ENCODE results near the gene EML6.

EML6 gene

DNA sequence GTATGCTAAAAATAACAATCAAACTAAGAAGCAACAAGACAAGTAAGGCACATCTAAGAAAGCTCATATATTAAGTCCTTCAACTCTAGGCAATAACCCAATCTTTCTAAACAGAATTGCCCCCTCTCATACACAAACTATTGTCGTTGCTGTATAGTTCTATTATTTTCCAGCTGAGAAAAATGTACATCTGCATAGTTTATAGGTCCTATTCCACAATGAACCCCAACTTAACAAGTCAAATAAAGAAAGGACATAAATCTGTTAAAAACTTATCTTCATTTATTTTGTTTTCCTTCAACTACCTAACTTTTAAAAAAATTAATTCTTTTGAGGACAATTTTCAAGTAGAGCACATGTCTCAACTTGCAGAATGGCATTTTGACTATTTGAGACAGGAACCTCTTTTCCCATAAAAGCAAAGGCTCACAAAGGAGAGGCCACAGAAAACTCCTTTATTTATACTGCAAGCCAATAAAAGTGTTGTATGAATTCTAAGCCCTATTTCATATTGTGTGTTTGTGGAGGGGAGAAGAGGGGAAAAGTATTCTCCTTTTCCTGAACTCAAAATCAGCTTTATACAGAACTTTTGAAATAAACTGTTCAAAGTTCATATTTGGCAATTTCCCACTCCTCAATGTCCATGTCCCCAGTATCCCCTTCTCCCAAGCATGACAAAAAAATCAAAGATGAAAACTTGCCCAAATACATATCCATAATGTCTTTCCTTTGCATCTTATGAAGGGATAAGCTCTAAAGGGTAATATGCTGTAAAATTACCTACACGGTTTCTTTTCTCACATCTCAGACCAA is 289.4 kb downstream of the EML6 start:
- no peak for DNase-seq

DNA sequence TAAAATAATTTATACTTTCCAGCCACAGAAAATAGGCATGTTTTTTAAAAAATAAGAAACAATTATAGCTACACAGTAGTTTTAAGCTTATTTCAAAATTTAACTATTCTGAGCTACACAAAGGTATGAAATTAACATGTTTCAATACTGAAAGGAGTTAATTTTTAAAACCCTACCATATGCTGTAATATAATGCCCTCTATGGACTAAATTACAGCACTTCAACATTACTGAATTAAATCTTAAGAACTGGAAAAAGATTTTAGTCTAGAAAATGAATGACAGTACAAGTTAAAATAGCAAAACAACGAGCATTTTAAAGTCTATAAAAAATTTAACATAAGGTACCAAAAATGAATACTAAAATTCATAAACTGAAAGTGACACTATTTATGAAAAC is 290.5 kb downstream of the EML6 start:
- DNase-seq = no peak

DNA sequence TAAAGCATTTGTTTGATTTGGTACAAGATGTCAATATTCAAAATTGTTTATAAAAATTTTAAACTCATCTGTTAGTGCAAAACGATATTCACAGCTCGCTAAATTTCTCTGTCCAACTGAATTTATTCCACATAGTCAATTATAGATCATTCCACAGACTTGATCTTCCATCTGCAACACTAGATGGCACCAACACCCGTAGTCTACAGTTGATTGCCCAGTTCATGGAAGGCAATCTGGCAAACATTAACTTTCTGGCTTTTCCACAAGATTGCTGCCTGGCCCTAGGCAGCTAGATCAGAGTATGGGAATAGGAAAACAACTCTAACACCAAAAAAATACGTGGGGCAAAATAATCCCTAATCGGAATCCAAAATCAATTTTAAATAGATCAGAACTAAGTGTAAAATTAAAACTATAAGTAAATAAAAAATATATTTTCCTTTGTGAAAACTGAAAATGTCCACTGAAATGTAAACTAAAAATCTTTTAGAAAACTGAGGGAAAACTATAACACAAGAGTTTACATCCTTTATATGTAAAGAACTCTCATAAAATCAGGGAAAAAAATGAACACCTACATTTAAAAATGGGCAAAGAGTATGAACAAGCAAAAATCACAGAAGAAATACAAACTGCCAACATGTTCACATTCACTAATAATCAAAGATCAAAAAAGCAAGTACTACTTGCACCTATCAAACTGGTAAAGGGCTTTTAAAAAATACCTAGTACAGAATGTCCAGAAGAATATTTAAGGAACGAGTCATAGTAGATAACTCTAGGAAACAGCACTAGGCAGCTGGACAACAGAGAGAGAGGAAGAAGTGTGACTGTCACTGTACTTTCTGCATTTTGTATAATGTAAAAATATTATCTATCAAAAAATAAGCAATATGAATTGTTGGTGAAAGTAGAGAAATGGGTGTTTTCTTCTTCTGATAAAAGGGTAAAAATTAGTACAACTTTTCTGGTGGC is 291.8 kb downstream of the EML6 start:
- peak; percentile 42 for DNase-seq

DNA sequence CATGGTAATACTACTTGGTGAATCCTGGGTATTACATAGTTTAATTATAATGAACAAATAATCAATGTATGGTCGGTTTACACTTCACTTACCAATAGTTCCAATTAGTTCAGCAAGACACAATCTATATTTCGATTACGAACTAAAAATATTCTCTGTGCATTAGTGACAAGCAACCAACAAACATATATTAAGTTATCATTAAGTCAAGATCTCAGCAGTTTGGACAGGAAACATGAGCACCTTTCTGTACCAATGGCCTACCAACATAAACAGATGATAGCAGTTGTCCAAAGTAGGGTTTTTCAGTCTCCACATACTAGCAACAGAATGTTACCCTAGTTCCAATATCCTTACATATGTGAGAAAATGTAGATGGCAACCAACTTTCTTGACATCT is 294.0 kb downstream of the EML6 start:
- no peak for DNase-seq

DNA sequence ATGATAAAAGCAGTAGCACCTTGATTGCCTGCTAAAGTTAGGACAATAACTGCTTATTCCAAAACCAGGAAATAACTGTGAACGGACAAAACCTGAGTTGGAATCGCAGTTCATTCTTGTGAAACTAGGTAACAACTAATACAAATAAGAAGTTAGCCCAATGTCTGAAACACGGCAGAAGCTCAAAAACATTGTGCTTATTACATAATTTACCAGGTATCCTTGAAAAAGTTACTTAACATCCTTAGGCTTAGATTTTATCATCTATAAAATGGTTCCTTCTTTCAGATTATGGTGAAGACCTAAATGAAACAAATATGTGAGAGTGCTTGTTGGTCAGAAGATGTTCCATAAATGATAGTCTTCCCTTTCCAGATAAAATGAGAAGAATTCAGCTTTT is 294.4 kb downstream of the EML6 start:
- no peak for DNase-seq

DNA sequence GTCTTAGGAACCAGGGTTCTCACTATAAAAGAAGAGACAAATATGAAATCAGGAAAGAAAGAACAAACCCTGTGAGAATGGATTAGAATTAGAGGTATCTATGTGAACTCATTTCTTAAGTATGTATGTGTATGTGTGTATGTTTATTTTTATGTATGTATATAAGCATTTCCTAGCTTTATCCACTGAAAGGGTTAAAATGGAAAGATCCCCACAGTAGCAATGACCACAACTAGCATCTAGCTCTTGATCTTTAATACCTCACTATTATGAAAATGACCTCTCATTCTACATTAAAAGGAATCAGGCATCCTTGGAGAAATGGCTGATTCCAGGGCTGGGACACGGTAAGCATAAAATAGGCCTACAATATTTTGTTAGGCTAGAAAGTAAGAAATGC is 295.2 kb downstream of the EML6 start:
- no peak for DNase-seq

- DNase-seq = no peak
Measured at GRCh38 chr2:55019526-55020258, 296.2 kb downstream of the EML6 start.

Measured in NCI-H2171 (cell line).